H1 (cell line): ENCODE results near the gene CDC42. TPM values are rescaled to one million over a fixed set of nuclear protein-coding genes. Genes with fewer than 3 reads are reported as not detected.

Experiments used
- CTCF ChIA-PET: fragments of 300-600 bp; sonication (Branson Sonifier 250); formaldehyde crosslinking; loops from one replicate; lab custom pipeline; 2021; ENCODE audit not compliant: partially characterized antibody; lab: Charles Lee
- POLR2A ChIA-PET: fragments of 300-600 bp; sonication (Branson Sonifier 250); formaldehyde crosslinking; loops from one replicate; lab custom pipeline; 2021; ENCODE audit warnings: inconsistent platforms; ENCODE audit not compliant: partially characterized antibody; lab: Charles Lee
- DNase-seq, 2 experiments: peaks; one replicate each; pipeline versions ENCODE4 v3.0.0 to v3.0.0-alpha.2; 2010 to 2022; ENCODE audit warnings: low spot score in 2 of 2, low read depth in 1 of 2, mixed read lengths in 1 of 2
- FAIRE-seq: peaks from 2 replicates; lab custom pipeline; 2011; peaks lifted over from hg19 to GRCh38; lab: Jason Lieb, UNC
- H2AFZ ChIP-seq: 2 replicates; pipeline ENCODE4 v1.8.1; 2012; ENCODE audit warnings: low read length, inconsistent platforms
- H2AK5ac ChIP-seq: 2 replicates; pipeline ENCODE4 v1.6.1; 2013; ENCODE audit warnings: low read depth, low read length
- H2BK120ac ChIP-seq: replicated peaks from 2 replicates; pipeline ENCODE3; 2013; ENCODE audit warnings: low read depth, low read length, inconsistent platforms
- H2BK12ac ChIP-seq: 2 replicates; pipeline ENCODE4 v1.6.1; 2013; ENCODE audit warnings: low read depth, low read length
- H2BK15ac ChIP-seq: 2 replicates; pipeline ENCODE4 v1.6.1; 2013; ENCODE audit warnings: low read length
- H2BK20ac ChIP-seq: 2 replicates; pipeline ENCODE4 v1.6.1; 2013; ENCODE audit warnings: low read length
- H2BK5ac ChIP-seq: 2 replicates; pipeline ENCODE4 v1.6.1; 2013; ENCODE audit warnings: low read depth, low read length
- H3K14ac ChIP-seq: 2 replicates; pipeline ENCODE4 v1.6.1; 2013; ENCODE audit warnings: inconsistent platforms; ENCODE audit not compliant: insufficient read length
- H3K18ac ChIP-seq: 2 replicates; pipeline ENCODE4 v1.6.1; 2013; ENCODE audit warnings: low read length; ENCODE audit errors: extremely low read depth
- H3K23ac ChIP-seq: 2 replicates; pipeline ENCODE4 v1.6.1; 2013; ENCODE audit warnings: inconsistent platforms; ENCODE audit not compliant: insufficient read length
- H3K23me2 ChIP-seq: 2 replicates; pipeline ENCODE4 v1.6.1; 2013; ENCODE audit warnings: low read depth, low read length
- H3K27ac ChIP-seq: 2 replicates; pipeline ENCODE4 v1.6.1; 2011; ENCODE audit warnings: low read depth, low read length, inconsistent platforms
- H3K27me3 ChIP-seq, 4 experiments: replicated peaks in 1 of 4; 1 replicate in 1 of 4; 2 replicates in 3 of 4; pipeline versions ENCODE4 v1.6.1 to v1.8.1; 2011 to 2013; ENCODE audit warnings: low read length in 3 of 4, mild to moderate bottlenecking in 3 of 4, inconsistent platforms in 2 of 4, mixed read lengths in 2 of 4, moderate library complexity in 1 of 4; ENCODE audit not compliant: control insufficient read depth in 3 of 4, insufficient read depth in 3 of 4; ENCODE audit errors: extremely low read depth in 1 of 4
- H3K36me3 ChIP-seq, 4 experiments: 2 replicates each; pipeline versions ENCODE4 v1.6.1 to v1.8.1; 2011 to 2013; ENCODE audit warnings: mild to moderate bottlenecking in 4 of 4, low read length in 3 of 4, moderate library complexity in 2 of 4, control low read depth in 1 of 4, inconsistent platforms in 1 of 4; ENCODE audit not compliant: insufficient read depth in 4 of 4, control insufficient read depth in 2 of 4
- H3K4ac ChIP-seq: replicated peaks from 2 replicates; pipeline ENCODE3; 2013; ENCODE audit warnings: low read length, low read depth, mixed read lengths, inconsistent platforms; ENCODE audit not compliant: insufficient read length
- H3K4me1 ChIP-seq, 4 experiments: replicated peaks in 1 of 4; 1 replicate in 1 of 4; 2 replicates in 3 of 4; pipeline versions ENCODE4 v1.6.1 to v1.8.1; 2011 to 2013; ENCODE audit warnings: low read length in 3 of 4, inconsistent platforms in 2 of 4, mixed read lengths in 1 of 4; ENCODE audit not compliant: insufficient read depth in 4 of 4, control insufficient read depth in 3 of 4
- H3K4me2 ChIP-seq, 2 experiments: 2 replicates each; pipeline versions ENCODE4 v1.6.1 to v1.8.1; 2011 to 2013; ENCODE audit warnings: low read depth in 2 of 2, low read length in 2 of 2, control low read depth in 1 of 2, inconsistent platforms in 1 of 2, mild to moderate bottlenecking in 1 of 2; ENCODE audit not compliant: insufficient read depth in 1 of 2
- H3K4me3 ChIP-seq, 4 experiments: fragments of 200-600, 300-600 bp in 1 of 4; sonication (generic), shearing (Covaris generic), sonication (Bioruptor Twin) in 1 of 4; 2 replicates each; pipeline versions ENCODE4 v1.5.1 to v1.8.1; 2011 to 2016; ENCODE audit warnings: low read length in 4 of 4, low read depth in 3 of 4, control low read depth in 2 of 4, inconsistent platforms in 2 of 4, mild to moderate bottlenecking in 2 of 4, mixed read lengths in 1 of 4, moderate library complexity in 1 of 4; ENCODE audit not compliant: insufficient read depth in 2 of 4; ENCODE audit errors: extremely low read depth in 1 of 4
- H3K56ac ChIP-seq: replicated peaks from 2 replicates; pipeline ENCODE3; 2013; ENCODE audit warnings: low read depth, mild to moderate bottlenecking, mixed read lengths, low read length, inconsistent platforms; ENCODE audit not compliant: insufficient read length
- H3K79me1 ChIP-seq: 2 replicates; pipeline ENCODE4 v1.6.1; 2013; ENCODE audit warnings: low read depth, low read length, control low read depth
- H3K79me2 ChIP-seq, 2 experiments: 2 replicates each; pipeline versions ENCODE4 v1.6.1 to v1.8.1; 2012 to 2013; ENCODE audit warnings: low read length in 2 of 2, mild to moderate bottlenecking in 2 of 2, inconsistent platforms in 1 of 2; ENCODE audit not compliant: insufficient read depth in 2 of 2, control insufficient read depth in 1 of 2
- H3K9ac ChIP-seq, 4 experiments: replicated peaks in 1 of 4; 1 replicate in 1 of 4; 2 replicates in 3 of 4; pipeline versions ENCODE4 v1.6.1 to v1.8.1; 2011 to 2013; ENCODE audit warnings: low read depth in 3 of 4, low read length in 3 of 4, control low read depth in 2 of 4, mild to moderate bottlenecking in 2 of 4, moderate library complexity in 2 of 4, inconsistent platforms in 1 of 4; ENCODE audit errors: extremely low read depth in 1 of 4
- H3K9me3 ChIP-seq, 2 experiments: 2 replicates each; pipeline versions ENCODE4 v1.6.1 to v1.8.1; 2012 to 2013; ENCODE audit warnings: mild to moderate bottlenecking in 2 of 2, moderate library complexity in 2 of 2, control low read depth in 1 of 2, inconsistent platforms in 1 of 2, low read depth in 1 of 2, low read length in 1 of 2, mixed read lengths in 1 of 2; ENCODE audit not compliant: insufficient read depth in 2 of 2
- H4K20me1 ChIP-seq, 2 experiments: replicated peaks in 1 of 2; 2 replicates each; pipeline versions ENCODE3 to v1.8.1; 2011 to 2013; ENCODE audit warnings: inconsistent platforms in 2 of 2, low read length in 2 of 2, mild to moderate bottlenecking in 1 of 2; ENCODE audit not compliant: insufficient read depth in 2 of 2, control insufficient read depth in 1 of 2
- H4K5ac ChIP-seq: 2 replicates; pipeline ENCODE4 v1.6.1; 2013; ENCODE audit warnings: low read length, low read depth, mixed read lengths, inconsistent platforms; ENCODE audit not compliant: insufficient read length
- H4K8ac ChIP-seq: 2 replicates; pipeline ENCODE4 v1.8.0; 2013; ENCODE audit warnings: mild to moderate bottlenecking, moderate library complexity, low read length, inconsistent platforms; ENCODE audit not compliant: insufficient read depth; ENCODE audit errors: extremely low read depth
- H4K91ac ChIP-seq: replicated peaks from 2 replicates; pipeline ENCODE3; 2013; ENCODE audit warnings: low read length, mixed read lengths, inconsistent platforms; ENCODE audit not compliant: insufficient read length
- FOSL1 ChIP-seq: IDR thresholded peaks from 2 replicates; pipeline ENCODE4 v1.6.1; 2011; ENCODE audit warnings: mild to moderate bottlenecking, low read depth, low read length, moderate library complexity; ENCODE audit not compliant: insufficient read depth
- POLR2A ChIP-seq, 2 experiments: IDR thresholded peaks; 1 replicate in 1 of 2; 2 replicates in 1 of 2; pipeline ENCODE4 v1.6.1; 2011; ENCODE audit warnings: low read depth in 2 of 2, low read length in 2 of 2, mild to moderate bottlenecking in 2 of 2; ENCODE audit errors: control extremely low read depth in 1 of 2
- RBBP5 ChIP-seq: IDR thresholded peaks from 2 replicates; pipeline ENCODE4 v1.7.1; 2012; ENCODE audit warnings: low read depth, mild to moderate bottlenecking, inconsistent platforms, low read length, moderate library complexity, borderline replicate concordance
- WGBS, 2 experiments: shearing (Covaris generic) in 1 of 2; methylation state at CpG; one replicate each; pipeline versions ENCODE4 v1.1.6 to v1.1.7; 2013 to 2015; ENCODE audit warnings: low lambda C conversion rate in 2 of 2, mixed read lengths in 2 of 2, inconsistent platforms in 1 of 2, low coverage in 1 of 2, missing lambda C conversion rate in 1 of 2; ENCODE audit not compliant: insufficient replicate concordance in 2 of 2, insufficient coverage in 1 of 2, insufficient read length in 1 of 2; ENCODE audit errors: extremely low coverage in 1 of 2, missing lambda C conversion rate in 1 of 2; 5-methylcytosine and 5-hydroxymethylcytosine counted together
- long read RNA-seq, 2 experiments: library from RNA in 1 of 2; library from capped mRNA in 1 of 2; stranded (forward); transcript quantifications; one replicate each; pipeline ENCODE4 v2.0.0, GENCODE V29; 2021; ENCODE audit warnings: inconsistent platforms in 1 of 2
- polyA minus RNA-seq, 3 experiments: library from RNA; depleted of rRNA, polyadenylated mRNA; stranded (reverse); fragments of >200 nt; gene quantifications; 1 replicate in 2 of 3; 2 replicates in 1 of 3; pipeline ENCODE4 v1.2.3, GENCODE V29; 2011
- polyA plus RNA-seq, 7 experiments: library from polyadenylated mRNA; depleted of rRNA in 3 of 7; stranded (reverse) in 5 of 7; unstranded in 2 of 7; fragments of >200 nt in 5 of 7; fragments of 200-250 nt in 2 of 7; gene quantifications; 1 replicate in 5 of 7; 2 replicates in 1 of 7; 4 replicates in 1 of 7; pipeline versions ENCODE4 v1.2.1 to v1.2.3, GENCODE V29; 2011 to 2013; ENCODE audit warnings: missing spikeins in 2 of 7, mixed read lengths in 2 of 7
- total RNA-seq: library from RNA; stranded (reverse); fragmentation: NEBNext Ultra II Directional; extraction: Animal tissue kit (Norgen Biotek cat#: 25700); gene quantifications from 2 replicates; pipeline ENCODE4 v1.2.1, GENCODE V29; 2021
- TF ChIP-seq, protein P1 (sequence below): IDR thresholded peaks from 2 replicates; pipeline ENCODE4 v1.6.1; 2012; ENCODE audit warnings: low read length, inconsistent platforms

The CDC42 gene
- total RNA-seq: 179 and 182 TPM in 2 replicates
- polyA plus RNA-seq (2011; rRNA removed): 57.1 and 110 TPM in 2 replicates
- 110 TPM for polyA plus RNA-seq (2011; cell fraction: cytosol; rRNA removed)
- polyA plus RNA-seq (2011; cell fraction: nucleus; rRNA removed): 25.3 TPM
- polyA plus RNA-seq (2012, experiment 1 of 2): 124 to 252 TPM (median 148 TPM) in 4 replicates
- polyA plus RNA-seq (2012, experiment 2 of 2): 100 TPM
- 150 TPM for polyA plus RNA-seq (2013, experiment 1 of 2)
- polyA plus RNA-seq (2013, experiment 2 of 2): 157 TPM
- polyA minus RNA-seq (2011; rRNA and poly(A)+ RNA removed): 126 and 213 TPM in 2 replicates
- 63.3 TPM for polyA minus RNA-seq (2011; cell fraction: cytosol; rRNA and poly(A)+ RNA removed)
- 46.2 TPM for polyA minus RNA-seq (2011; cell fraction: nucleus; rRNA and poly(A)+ RNA removed)
- long read RNA-seq, experiment 1, partial matches to known transcripts: 32 of 96 reads
- long read RNA-seq, experiment 1, other reads (novel, unspliced or antisense): 64 of 96 reads
- long read RNA-seq, experiment 2, partial matches to known transcripts: 8 of 138 reads
- long read RNA-seq, experiment 2, other reads (novel, unspliced or antisense): 126 of 138 reads

DNA sequence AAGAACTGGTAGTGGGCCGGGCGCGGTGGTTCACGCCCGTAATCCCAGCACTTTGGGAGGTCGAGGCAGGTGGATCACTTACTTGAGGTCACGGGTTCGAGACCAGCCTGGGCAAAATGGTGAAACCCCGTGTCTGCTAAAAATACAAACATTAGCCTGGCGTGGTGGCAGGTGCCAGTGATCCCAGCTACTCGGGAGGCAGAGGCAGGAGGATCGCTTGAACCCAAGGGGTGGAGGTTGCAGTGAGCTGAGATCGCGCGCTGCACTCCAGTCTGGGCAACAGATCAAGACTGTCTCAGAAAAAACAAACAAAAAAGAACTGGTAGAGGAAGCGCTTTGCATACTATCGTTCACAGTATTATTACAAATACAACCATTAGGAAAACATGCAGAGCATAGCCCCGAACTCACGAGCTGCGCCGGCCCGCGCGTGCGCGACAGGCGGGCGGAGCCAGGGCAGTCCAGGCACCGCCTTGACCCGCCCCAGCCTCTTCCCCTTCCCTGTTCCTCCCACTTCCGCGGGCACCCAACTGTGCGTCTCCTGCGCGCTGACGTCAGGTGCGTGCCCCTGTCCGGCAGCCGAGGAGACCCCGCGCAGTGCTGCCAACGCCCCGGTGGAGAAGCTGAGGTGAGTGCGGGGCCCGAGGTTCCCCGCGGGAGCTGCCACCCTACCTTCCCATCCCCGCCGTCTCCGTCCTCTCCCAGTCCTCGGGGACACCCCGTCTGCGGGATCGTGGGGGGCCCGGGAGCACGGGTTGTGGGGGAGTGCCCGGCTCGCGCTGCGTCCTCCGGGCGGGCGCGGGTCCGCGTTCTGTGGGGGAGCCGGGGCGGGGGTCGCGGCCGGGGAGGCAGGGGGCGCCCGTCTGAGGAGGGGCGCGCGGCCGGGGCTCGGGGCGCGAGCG lies at the start of gene CDC42:
TSS of gene CDC42 (plus strand) at position 595 of the 902 bp plus-strand sequence. CDS start 25,770 bp downstream, outside the sequence.
- H3K14ac ChIP-seq: no peak within 1 kb of the TSS
- H2AK5ac ChIP-seq: peak within 1 kb of the TSS; percentile 75
- H2BK20ac ChIP-seq: no peak within 1 kb of the TSS
- peaks cover 5% of the 10 kb centered on the region; the same call in 1 of the 2 replicates for H3K23me2 ChIP-seq
- peak within 1 kb of the TSS; percentile 61 to 87 (median 75) for H3K4me3 ChIP-seq
- H3K79me1 ChIP-seq: peaks cover 3% of the 10 kb centered on the region
- H3K4ac ChIP-seq: peak within 1 kb of the TSS; percentile 66
- H4K20me1 ChIP-seq: peaks cover 4 to 7% of the 10 kb centered on the region in 2 experiments
- H2BK120ac ChIP-seq: peak within 1 kb of the TSS; percentile 49
- H2AFZ ChIP-seq: 0 out of 2 replicates have a peak within 1 kb of the TSS, but pooled peaks have one; percentile 13
- DNase-seq (peak; percentile 83 to 99), FAIRE-seq (no peak)
- H3K27me3 ChIP-seq: no peaks in the 10 kb centered on the region
- H4K91ac ChIP-seq: peak within 1 kb of the TSS; percentile 54
- ChIA-PET CTCF (interaction anchor here (0.6 to 1.9 kb wide), 3 partner anchors 17 to 69 kb away, joined by 3 to 4 read pairs (median 4); no protein-coding TSS in a partner anchor), POLR2A (interaction anchor here (0.9 to 5.1 kb wide), 13 partner anchors 10 to 61 kb away, joined by 3 to 27 read pairs (median 4); no protein-coding TSS in a partner anchor)
- peak within 1 kb of the TSS; percentile 94 for H4K8ac ChIP-seq
- peak within 1 kb of the TSS; percentile 80 to 93 (median 84) for H3K9ac ChIP-seq
- peak within 1 kb of the TSS; percentile 73 for H2BK5ac ChIP-seq
- H4K5ac ChIP-seq: peak within 1 kb of the TSS; percentile 92
- peak within 1 kb of the TSS; percentile 81; the same call in 1 of the 2 replicates for H2BK15ac ChIP-seq
- H3K36me3 ChIP-seq: 0 out of 8 replicates have a peak, but pooled peaks cover 0 to 2% (median 0%) of the 10 kb centered on the region in 4 experiments
- WGBS, 2 experiments: 26% methylated on average over 46 of the region's 81 CpGs; no CpG with 5 or more reads in 1 of the 2 experiments
- H3K9me3 ChIP-seq: no peaks in the 10 kb centered on the region
- H3K4me1 ChIP-seq: peaks cover 0 to 3% (median 2%) of the 10 kb centered on the region in 4 experiments; a peak in 4 of 7 replicates
- H3K18ac ChIP-seq: peak within 1 kb of the TSS; percentile 64
- peak within 1 kb of the TSS; percentile 90 to 93 for H3K4me2 ChIP-seq
- peaks cover 29 to 38% of the 10 kb centered on the region in 2 experiments for H3K79me2 ChIP-seq
- H3K27ac ChIP-seq: peak within 1 kb of the TSS; percentile 95
- peak within 1 kb of the TSS; percentile 53; the same call in 1 of the 2 replicates for H2BK12ac ChIP-seq
- no peak within 1 kb of the TSS for H3K23ac ChIP-seq
- H3K56ac ChIP-seq: peak within 1 kb of the TSS; percentile 23
- TF ChIP-seq POLR2A (IDR thresholded peaks at IDR 0.05; ENCODE audit: control extremely low read depth in 1 of 2, low read depth in 2 of 2, low read length in 2 of 2) (peak; percentile 82 to 88), RBBP5 (peak; percentile 61; the same call in 1 of the 2 replicates), FOSL1 (no peak)
- TF ChIP-seq, protein P1, sequence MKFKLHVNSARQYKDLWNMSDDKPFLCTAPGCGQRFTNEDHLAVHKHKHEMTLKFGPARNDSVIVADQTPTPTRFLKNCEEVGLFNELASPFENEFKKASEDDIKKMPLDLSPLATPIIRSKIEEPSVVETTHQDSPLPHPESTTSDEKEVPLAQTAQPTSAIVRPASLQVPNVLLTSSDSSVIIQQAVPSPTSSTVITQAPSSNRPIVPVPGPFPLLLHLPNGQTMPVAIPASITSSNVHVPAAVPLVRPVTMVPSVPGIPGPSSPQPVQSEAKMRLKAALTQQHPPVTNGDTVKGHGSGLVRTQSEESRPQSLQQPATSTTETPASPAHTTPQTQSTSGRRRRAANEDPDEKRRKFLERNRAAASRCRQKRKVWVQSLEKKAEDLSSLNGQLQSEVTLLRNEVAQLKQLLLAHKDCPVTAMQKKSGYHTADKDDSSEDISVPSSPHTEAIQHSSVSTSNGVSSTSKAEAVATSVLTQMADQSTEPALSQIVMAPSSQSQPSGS: peak; percentile 62; the same call in 1 of the 2 replicates
